Omental fat pad (tissue), 4 donors: ENCODE data around the gene PATJ. TPM values are rescaled to one million over a fixed set of nuclear protein-coding genes. Genes with fewer than 3 reads are reported as not detected.
"Not testable (repeated sequence)": the region's sequence is repeated elsewhere in the genome, so short reads cannot be mapped to it uniquely, and the experiment has no call there.

Experiments
- ATAC-seq: fragments of 150-250 bp; one replicate; pipeline ENCODE4 v1.9.1; 2016; ENCODE audit warnings: mild to moderate bottlenecking, moderate library complexity; ENCODE audit not compliant: low FRiP score
- DNase-seq: peaks from one replicate; pipeline ENCODE4 v3.0.0-alpha.2; 2019; ENCODE audit warnings: low spot score
- CTCF ChIP-seq, 3 donors: fragments of 450-650 bp; IDR thresholded peaks; one replicate each; pipeline ENCODE4 v1.5.1; 2016 to 2017; ENCODE audit warnings: antibody characterized with exemption in 3 of 3, mild to moderate bottlenecking in 3 of 3, moderate library complexity in 2 of 3
- total RNA-seq, 4 donors: library from RNA; depleted of rRNA; stranded (reverse); fragments of >200 nt; gene quantifications; one replicate each; pipeline ENCODE4 v1.1.0, GENCODE V29; 2016

Gene PATJ
- total RNA-seq, 4 donors from 2014 or later: 12.1 to 31.4 (median 20.0) TPM

DNA sequence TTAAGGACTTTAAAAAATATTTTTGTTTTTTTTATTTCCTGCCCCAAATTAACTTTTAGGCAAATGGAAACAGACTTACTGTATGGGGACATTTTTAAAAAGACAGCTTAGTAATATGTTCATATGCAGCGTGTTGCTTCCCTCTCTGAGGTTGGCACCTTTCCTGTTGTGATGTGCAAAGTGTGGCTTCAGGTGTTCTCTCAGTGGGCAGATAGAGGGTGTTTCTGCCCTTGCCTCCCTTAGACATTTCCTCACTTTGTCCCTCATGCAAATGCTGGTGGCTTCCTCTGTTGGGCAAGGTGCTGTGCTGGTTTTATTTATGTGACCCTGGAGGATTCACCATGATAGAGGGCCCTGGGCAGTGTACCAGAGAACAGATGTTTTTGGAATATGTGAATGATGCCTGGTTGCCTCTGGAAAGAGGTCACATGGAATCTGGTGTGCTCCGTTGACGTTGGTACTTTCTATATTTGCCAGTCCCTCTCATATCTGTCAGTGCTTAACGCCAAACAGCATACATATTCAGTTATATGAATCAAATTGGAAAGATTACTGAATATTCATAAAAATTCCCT lies 123.5 kb downstream of the PATJ start:
- ATAC-seq: no peak
- no peak for DNase-seq
- TF ChIP-seq CTCF (IDR thresholded peaks at IDR 0.05): no peak

DNA sequence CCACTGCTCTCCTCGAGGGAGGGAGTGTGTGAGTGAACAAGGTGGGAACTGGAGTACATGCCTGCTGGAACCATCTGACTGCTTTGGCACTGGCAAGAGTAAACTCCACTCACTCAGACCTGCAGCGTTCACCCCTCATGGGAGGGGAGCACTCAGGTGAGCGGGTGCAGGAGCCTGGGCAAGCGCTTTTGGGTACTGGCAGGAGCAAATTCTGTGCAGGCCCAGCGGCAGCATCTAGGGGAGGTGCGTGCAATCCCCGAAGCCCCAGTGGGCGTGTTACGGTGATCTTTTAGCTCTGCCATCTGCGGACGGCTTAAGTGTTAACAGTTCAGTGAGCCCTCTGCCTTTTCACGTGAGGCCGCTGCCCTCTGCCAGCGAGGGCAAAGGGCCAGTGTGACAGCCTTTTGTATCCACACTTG lies 127.4 kb downstream of the PATJ start:
- ATAC-seq (no peak), DNase-seq (no peak)
- no peak for TF ChIP-seq CTCF (IDR thresholded peaks at IDR 0.05)

DNA sequence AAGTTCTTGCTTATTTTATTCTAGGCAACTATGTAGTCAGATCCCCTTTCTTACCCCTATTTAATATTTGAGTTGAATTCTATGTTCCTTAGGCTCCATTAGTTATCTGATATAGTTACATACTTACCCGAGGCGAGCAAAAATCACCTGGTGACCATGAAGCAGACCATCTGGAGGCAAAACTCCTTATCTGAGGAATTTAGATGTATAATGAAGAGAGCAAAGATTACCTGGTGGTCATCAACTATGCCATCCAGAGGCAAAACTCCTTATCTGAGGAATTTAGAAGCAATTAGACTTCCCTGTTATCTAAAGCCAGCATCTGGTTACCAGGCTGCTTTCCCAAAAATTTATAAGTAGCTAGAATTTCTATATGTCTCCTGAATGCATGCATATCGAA lies 129.9 kb downstream of the PATJ start:
- ATAC-seq (no peak), DNase-seq (no peak)
- TF ChIP-seq CTCF (IDR thresholded peaks at IDR 0.05): no peak

GRCh38 chr1:61873581-61873980 lies 131.3 kb downstream of the PATJ start:
- no peak for TF ChIP-seq CTCF (IDR thresholded peaks at IDR 0.05)
- DNase-seq (no peak), ATAC-seq (no peak)

DNA sequence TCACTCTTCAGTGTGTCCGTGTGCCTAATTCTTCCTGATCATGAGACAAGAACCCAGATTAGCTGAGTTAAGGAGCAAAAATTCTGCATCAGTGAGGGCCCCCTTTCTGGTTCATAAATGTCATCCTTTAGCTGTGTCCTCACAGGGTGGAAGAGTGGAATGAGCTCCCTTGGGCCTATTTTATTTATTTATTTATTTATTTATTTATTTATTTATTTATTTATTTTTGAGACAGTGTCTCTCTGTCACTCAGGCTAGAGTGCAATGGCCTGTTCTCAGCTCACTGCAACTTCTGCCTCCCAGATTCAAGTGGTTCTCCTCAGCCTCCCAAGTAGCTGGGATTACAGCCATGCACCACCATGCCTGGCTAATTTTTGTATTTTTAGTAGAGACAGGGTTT lies 131.7 kb downstream of the PATJ start:
- ATAC-seq: no peak
- no peak for TF ChIP-seq CTCF (IDR thresholded peaks at IDR 0.05)
- no peak for DNase-seq

- TF ChIP-seq CTCF (IDR thresholded peaks at IDR 0.05): no peak
- DNase-seq (no peak), ATAC-seq (no peak)
Observed at GRCh38 chr1:61875198-61875597, 132.9 kb downstream of the PATJ start.

DNA sequence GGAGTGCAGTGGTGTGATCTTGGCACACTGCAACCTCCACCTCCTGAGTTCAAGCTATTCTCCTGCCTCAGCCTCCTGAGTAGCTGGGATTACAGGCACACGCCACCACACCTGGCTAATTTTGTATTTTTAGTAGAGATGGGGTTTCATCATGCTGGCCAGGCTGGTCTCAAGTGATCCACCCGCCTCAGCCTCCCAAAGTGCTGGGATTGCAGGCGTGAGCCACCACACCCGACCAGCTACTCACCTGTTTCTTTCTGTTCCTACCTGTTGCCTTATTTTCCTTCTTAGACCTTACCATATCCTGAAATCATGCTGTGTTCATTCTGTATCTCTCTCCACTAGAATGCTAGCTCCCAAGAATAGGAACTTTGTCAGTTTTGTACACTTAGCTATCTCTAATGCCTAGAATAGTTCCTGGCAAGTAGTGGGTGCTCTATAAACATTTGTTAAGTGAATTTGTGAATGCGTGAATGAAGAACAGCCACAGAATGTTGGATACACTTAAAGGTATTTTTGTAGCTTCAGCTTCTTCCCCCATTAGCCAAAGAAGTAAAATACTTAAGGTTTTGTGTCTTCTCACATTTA lies 137.7 kb downstream of the PATJ start:
- ATAC-seq, DNase-seq: not testable (repeated sequence)
